ENCODE data around the gene MACF1.

The MACF1 gene

GRCh38 chr1:39418236-39418635 is 213.7 kb downstream of the MACF1 start:
- peak; percentile 17 for DNase-seq (ENCODE audit: low read depth)
- H3K4me3 ChIP-seq (replicated peaks; ENCODE audit: low read depth, low read length), result no peak overlapping the region
- TF ChIP-seq CTCF (IDR thresholded peaks at IDR 0.05; ENCODE audit: low read length, missing control alignments), result no peak

- no peak for DNase-seq (ENCODE audit: low read depth)
- TF ChIP-seq CTCF (IDR thresholded peaks at IDR 0.05; ENCODE audit: low read length, missing control alignments), result no peak
- no peak overlapping the region for H3K4me3 ChIP-seq (replicated peaks; ENCODE audit: low read depth, low read length)
These were observed 216.0 kb downstream of the MACF1 start for GRCh38 chr1:39420493-39420892.

- no peak for DNase-seq (ENCODE audit: low read depth)
- no peak for TF ChIP-seq CTCF (IDR thresholded peaks at IDR 0.05; ENCODE audit: low read length, missing control alignments)
- no peak overlapping the region for H3K4me3 ChIP-seq (replicated peaks; ENCODE audit: low read depth, low read length)
These were observed 218.1 kb downstream of the MACF1 start for GRCh38 chr1:39422614-39423013.

GRCh38 chr1:39425151-39425550 is 220.7 kb downstream of the MACF1 start:
- no peak for TF ChIP-seq CTCF (IDR thresholded peaks at IDR 0.05; ENCODE audit: low read length, missing control alignments)
- no peak for DNase-seq (ENCODE audit: low read depth)
- H3K4me3 ChIP-seq (replicated peaks; ENCODE audit: low read depth, low read length), result no peak overlapping the region

- no peak overlapping the region for H3K4me3 ChIP-seq (replicated peaks; ENCODE audit: low read depth, low read length)
- no peak for DNase-seq (ENCODE audit: low read depth)
- no peak for TF ChIP-seq CTCF (IDR thresholded peaks at IDR 0.05; ENCODE audit: low read length, missing control alignments)
These were observed 221.1 kb downstream of the MACF1 start for GRCh38 chr1:39425634-39426033.

GRCh38 chr1:39426346-39426745 is 221.9 kb downstream of the MACF1 start:
- no peak for TF ChIP-seq CTCF (IDR thresholded peaks at IDR 0.05; ENCODE audit: low read length, missing control alignments)
- no peak for DNase-seq (ENCODE audit: low read depth)
- no peak overlapping the region for H3K4me3 ChIP-seq (replicated peaks; ENCODE audit: low read depth, low read length)

- no peak overlapping the region for H3K4me3 ChIP-seq (replicated peaks; ENCODE audit: low read depth, low read length)
- no peak for TF ChIP-seq CTCF (IDR thresholded peaks at IDR 0.05; ENCODE audit: low read length, missing control alignments)
- no peak for DNase-seq (ENCODE audit: low read depth)
These were observed 222.9 kb downstream of the MACF1 start for GRCh38 chr1:39427374-39427773.
